HepG2 (cell line): ENCODE results near the gene BTNL3. TPM values are rescaled to one million over a fixed set of nuclear protein-coding genes. Genes with fewer than 3 reads are reported as not detected.

Experiments
- ATAC-seq: fragments of 200-7000 bp; cut with Tn5 transposase; 3 replicates; pipeline ENCODE4 v1.9.1; 2020; ENCODE audit warnings: mild to moderate bottlenecking, moderate library complexity
- BruUV-seq: library from RNA; stranded (reverse); fragments of 400-500 nt; replicated peaks from 2 replicates; lab custom pipeline; 2021; lab: Mats Ljungman, UMichigan
- CTCF ChIA-PET: fragments of 300-600 bp; formaldehyde crosslinking; extraction: SDS; loops from one replicate; lab custom pipeline; 2021; ENCODE audit warnings: low total read pairs, inconsistent platforms, low intra/inter-chr PET ratio; lab: Yijun Ruan, JAX
- POLR2A ChIA-PET: fragments of 350-600 bp; sonication (Branson Sonifier 250); formaldehyde crosslinking; loops from one replicate; lab custom pipeline; 2020; ENCODE audit warnings: antibody characterized with exemption, inconsistent platforms; lab: Yijun Ruan, JAX
- DNase-seq: peaks from one replicate; pipeline ENCODE4 v3.0.0-alpha.2; 2015; ENCODE audit warnings: low spot score
- FAIRE-seq: peaks from 3 replicates; lab custom pipeline; 2011; peaks lifted over from hg19 to GRCh38; lab: Jason Lieb, UNC
- H2AFZ ChIP-seq: one replicate; pipeline ENCODE4 v1.6.1; 2011; ENCODE audit warnings: low read length, inconsistent platforms
- H3K27ac ChIP-seq: fragments of 300-600 bp; 3 replicates; pipeline ENCODE4 v1.8.0; 2011; ENCODE audit warnings: mixed run types, mild to moderate bottlenecking, mixed read lengths, low read length, inconsistent platforms; ENCODE audit not compliant: insufficient read depth; ENCODE audit errors: extremely low read length
- H3K27me3 ChIP-seq, 2 experiments: fragments of 200-600 bp in 1 of 2; 2 replicates in 1 of 2; 3 replicates in 1 of 2; pipeline versions ENCODE4 v1.6.0 to v1.8.0; 2011; ENCODE audit warnings: low read length in 2 of 2, mild to moderate bottlenecking in 2 of 2, moderate library complexity in 2 of 2, inconsistent platforms in 1 of 2; ENCODE audit not compliant: insufficient read depth in 2 of 2, control insufficient read depth in 1 of 2
- H3K36me3 ChIP-seq, 2 experiments: fragments of 200-600 bp in 1 of 2; replicated peaks in 1 of 2; 2 replicates in 1 of 2; 3 replicates in 1 of 2; pipeline versions ENCODE4 v1.5.1 to v1.8.0; 2011; ENCODE audit warnings: low read length in 2 of 2, inconsistent platforms in 1 of 2; ENCODE audit not compliant: insufficient read depth in 2 of 2, control insufficient read depth in 1 of 2
- H3K4me1 ChIP-seq: 2 replicates; pipeline ENCODE4 v1.5.1; 2012; ENCODE audit warnings: low read length, inconsistent platforms; ENCODE audit not compliant: insufficient read depth
- H3K4me2 ChIP-seq: 2 replicates; pipeline ENCODE4 v1.6.0; 2011; ENCODE audit warnings: low read depth, low read length, inconsistent platforms
- H3K4me3 ChIP-seq, 3 experiments: fragments of 200-600 bp in 1 of 3; sonication (generic), shearing (Covaris generic) in 1 of 3; replicated peaks in 1 of 3; 2 replicates each; pipeline ENCODE4 v1.5.1; 2011 to 2016; ENCODE audit warnings: low read length in 3 of 3, inconsistent platforms in 2 of 3, low read depth in 2 of 3, mild to moderate bottlenecking in 2 of 3, control low read depth in 1 of 3, mixed read lengths in 1 of 3; ENCODE audit not compliant: insufficient read depth in 1 of 3
- H3K79me2 ChIP-seq: one replicate; pipeline ENCODE4 v1.6.1; 2011; ENCODE audit warnings: low read length, inconsistent platforms; ENCODE audit not compliant: insufficient read depth
- H3K9ac ChIP-seq: 2 replicates; pipeline ENCODE4 v1.6.0; 2011; ENCODE audit warnings: mild to moderate bottlenecking, low read depth, low read length, inconsistent platforms; ENCODE audit not compliant: insufficient read depth
- H3K9me3 ChIP-seq: 2 replicates; pipeline ENCODE4 v1.5.1; 2012; ENCODE audit warnings: mild to moderate bottlenecking, low read length
- H4K20me1 ChIP-seq: 2 replicates; pipeline ENCODE4 v1.6.0; 2011; ENCODE audit warnings: inconsistent platforms, mild to moderate bottlenecking, low read length, moderate library complexity; ENCODE audit not compliant: insufficient read depth
- ARHGAP35 ChIP-seq: sonication (generic); formaldehyde crosslinking; IDR thresholded peaks from 2 replicates; pipeline ENCODE4 v1.9.0; 2022; ENCODE audit warnings: mild to moderate bottlenecking, inconsistent platforms, moderate library complexity, missing genetic modification reagents, borderline replicate concordance
- FOXC1 ChIP-seq: sonication (generic); formaldehyde crosslinking; IDR thresholded peaks from 2 replicates; pipeline ENCODE4 v1.8.0; 2022; ENCODE audit warnings: mild to moderate bottlenecking, missing genetic modification reagents, borderline replicate concordance
- MEIS2 ChIP-seq: sonication (generic); formaldehyde crosslinking; IDR thresholded peaks from 2 replicates; pipeline ENCODE4 v1.9.0; 2021; ENCODE audit warnings: mild to moderate bottlenecking, missing genetic modification reagents
- RBM22 ChIP-seq: fragments of 200-400 bp; formaldehyde crosslinking; optimal IDR thresholded peaks from 2 replicates; pipeline ENCODE3; 2017; ENCODE audit warnings: mild to moderate bottlenecking, low read length, moderate library complexity
- RCOR2 ChIP-seq: IDR thresholded peaks from 2 replicates; pipeline ENCODE4 v1.6.1; 2016; ENCODE audit warnings: missing biosample characterization, missing genetic modification reagents
- SRSF1 ChIP-seq: fragments of 200-400 bp; formaldehyde crosslinking; optimal IDR thresholded peaks from 2 replicates; pipeline ENCODE3; 2017; ENCODE audit warnings: mild to moderate bottlenecking, low read depth, low read length, moderate library complexity
- ZNF367 ChIP-seq: sonication (generic); formaldehyde crosslinking; IDR thresholded peaks from 2 replicates; pipeline ENCODE4 v1.4.0; 2020; ENCODE audit warnings: missing genetic modification reagents, borderline replicate concordance
- ZNF383 ChIP-seq: sonication (generic); formaldehyde crosslinking; IDR thresholded peaks from 2 replicates; pipeline ENCODE4 v1.4.0; 2020; ENCODE audit warnings: missing genetic modification reagents, mild to moderate bottlenecking, borderline replicate concordance
- ZNF550 ChIP-seq: sonication (generic); formaldehyde crosslinking; IDR thresholded peaks from 2 replicates; pipeline ENCODE4 v1.4.0; 2020; ENCODE audit warnings: mild to moderate bottlenecking, missing genetic modification reagents, borderline replicate concordance
- ZNF558 ChIP-seq: sonication (generic); formaldehyde crosslinking; IDR thresholded peaks from 2 replicates; pipeline ENCODE4 v1.9.0; 2022; ENCODE audit warnings: mild to moderate bottlenecking, missing genetic modification reagents, borderline replicate concordance
- ZSCAN12 ChIP-seq: sonication (generic); formaldehyde crosslinking; IDR thresholded peaks from 2 replicates; pipeline ENCODE4 v1.9.0; 2021; ENCODE audit warnings: mild to moderate bottlenecking, missing genetic modification reagents
- whole genome bisulfite sequencing: methylation state at CpG from one replicate; pipeline ENCODE4 v1.1.6; 2017; ENCODE audit warnings: low lambda C conversion rate; 5-methylcytosine and 5-hydroxymethylcytosine counted together
- in situ Hi-C: cut with HindIII; loops from 2 replicates; pipeline ENCODE4 v1.10.0; 2017; ENCODE audit warnings: low pct_unique_long_range_greater_than_20kb; ENCODE audit not compliant: extremely low pct_ligation_motif_present
- intact Hi-C: fragments of 100-400 bp; cut with micrococcal nuclease; formaldehyde crosslinking; loops from one replicate; pipeline ENCODE4 v1.10.0; 2022; ENCODE audit not compliant: unreplicated experiment
- polyA plus RNA-seq, 8 experiments: library from polyadenylated mRNA; depleted of rRNA in 3 of 8; stranded (reverse) in 7 of 8; unstranded in 1 of 8; fragments of >200 nt; fragmentation: Illumina TruSeq in 4 of 8; extraction: Trizol in 4 of 8; gene quantifications; 2 replicates each; pipeline versions ENCODE4 v1.2.1 to v1.2.3, GENCODE V29; 2011 to 2016; ENCODE audit warnings: low read depth in 4 of 8, missing spikeins in 1 of 8, mixed read lengths in 1 of 8; ENCODE audit not compliant: insufficient read depth in 1 of 8
- total RNA-seq, 5 experiments: library from RNA; depleted of rRNA; stranded (reverse); fragments of >200 nt; fragmentation: Illumina TruSeq; extraction: Trizol; gene quantifications; 2 replicates each; pipeline ENCODE4 v1.2.3, GENCODE V29; 2016; ENCODE audit warnings: low read depth in 1 of 5
- TF ChIP-seq, protein P1 (sequence below): fragments of 450-650 bp; IDR thresholded peaks from 2 replicates; pipeline ENCODE4 v1.6.1; 2017
- TF ChIP-seq, protein P2 (sequence below): sonication (generic); formaldehyde crosslinking; IDR thresholded peaks from 2 replicates; pipeline ENCODE4 v1.5.1; 2020; ENCODE audit warnings: mild to moderate bottlenecking, missing genetic modification reagents, borderline replicate concordance
- TF ChIP-seq, protein P3 (sequence below): sonication (generic); formaldehyde crosslinking; IDR thresholded peaks from 2 replicates; pipeline ENCODE4 v1.4.0; 2020; ENCODE audit warnings: missing genetic modification reagents

BTNL3 gene
- total and polyA plus RNA-seq, 2 of the 13 experiments (the other 11 are each of a cell fraction or from before 2014, with no cell fraction given): not detected

DNA sequence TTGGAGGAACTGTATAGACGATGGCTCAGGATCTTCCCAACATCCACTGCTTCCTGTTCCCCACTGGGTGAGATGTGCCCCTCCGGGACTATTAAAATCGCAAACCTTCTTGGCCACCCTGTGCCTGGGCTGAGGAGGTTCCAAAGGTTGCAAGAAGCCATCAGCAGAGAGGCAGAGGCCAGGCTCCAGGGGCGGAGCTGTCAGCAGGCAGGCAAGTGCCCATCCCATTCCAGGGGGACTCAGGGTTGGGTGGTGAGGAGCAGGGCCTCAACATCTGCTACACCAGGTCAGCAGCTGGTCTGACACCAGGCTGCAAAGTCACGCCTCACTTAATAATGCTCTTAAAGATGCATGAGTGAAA, 2.2 kb downstream of the BTNL3 start:
- ChIA-PET POLR2A (no interaction called here), CTCF (no interaction called here)
- no peak overlapping the region for H3K27ac ChIP-seq
- no peaks in the 10 kb centered on the region for H3K27me3 ChIP-seq
- TF ChIP-seq ZNF367 (CRISPR knock-in tag) (no peak), ZNF383 (CRISPR knock-in tag) (no peak), SRSF1 (no peak), MEIS2 (CRISPR knock-in tag) (no peak), RBM22 (no peak), ZSCAN12 (CRISPR knock-in tag) (no peak), RCOR2 (CRISPR knock-in tag) (no peak), ZNF550 (CRISPR knock-in tag) (no peak), FOXC1 (CRISPR knock-in tag) (no peak), ZNF558 (CRISPR knock-in tag) (no peak), ARHGAP35 (CRISPR knock-in tag) (no peak)
- TF ChIP-seq, protein P1, sequence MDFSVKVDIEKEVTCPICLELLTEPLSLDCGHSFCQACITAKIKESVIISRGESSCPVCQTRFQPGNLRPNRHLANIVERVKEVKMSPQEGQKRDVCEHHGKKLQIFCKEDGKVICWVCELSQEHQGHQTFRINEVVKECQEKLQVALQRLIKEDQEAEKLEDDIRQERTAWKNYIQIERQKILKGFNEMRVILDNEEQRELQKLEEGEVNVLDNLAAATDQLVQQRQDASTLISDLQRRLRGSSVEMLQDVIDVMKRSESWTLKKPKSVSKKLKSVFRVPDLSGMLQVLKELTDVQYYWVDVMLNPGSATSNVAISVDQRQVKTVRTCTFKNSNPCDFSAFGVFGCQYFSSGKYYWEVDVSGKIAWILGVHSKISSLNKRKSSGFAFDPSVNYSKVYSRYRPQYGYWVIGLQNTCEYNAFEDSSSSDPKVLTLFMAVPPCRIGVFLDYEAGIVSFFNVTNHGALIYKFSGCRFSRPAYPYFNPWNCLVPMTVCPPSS: no peak
- TF ChIP-seq, protein P2, sequence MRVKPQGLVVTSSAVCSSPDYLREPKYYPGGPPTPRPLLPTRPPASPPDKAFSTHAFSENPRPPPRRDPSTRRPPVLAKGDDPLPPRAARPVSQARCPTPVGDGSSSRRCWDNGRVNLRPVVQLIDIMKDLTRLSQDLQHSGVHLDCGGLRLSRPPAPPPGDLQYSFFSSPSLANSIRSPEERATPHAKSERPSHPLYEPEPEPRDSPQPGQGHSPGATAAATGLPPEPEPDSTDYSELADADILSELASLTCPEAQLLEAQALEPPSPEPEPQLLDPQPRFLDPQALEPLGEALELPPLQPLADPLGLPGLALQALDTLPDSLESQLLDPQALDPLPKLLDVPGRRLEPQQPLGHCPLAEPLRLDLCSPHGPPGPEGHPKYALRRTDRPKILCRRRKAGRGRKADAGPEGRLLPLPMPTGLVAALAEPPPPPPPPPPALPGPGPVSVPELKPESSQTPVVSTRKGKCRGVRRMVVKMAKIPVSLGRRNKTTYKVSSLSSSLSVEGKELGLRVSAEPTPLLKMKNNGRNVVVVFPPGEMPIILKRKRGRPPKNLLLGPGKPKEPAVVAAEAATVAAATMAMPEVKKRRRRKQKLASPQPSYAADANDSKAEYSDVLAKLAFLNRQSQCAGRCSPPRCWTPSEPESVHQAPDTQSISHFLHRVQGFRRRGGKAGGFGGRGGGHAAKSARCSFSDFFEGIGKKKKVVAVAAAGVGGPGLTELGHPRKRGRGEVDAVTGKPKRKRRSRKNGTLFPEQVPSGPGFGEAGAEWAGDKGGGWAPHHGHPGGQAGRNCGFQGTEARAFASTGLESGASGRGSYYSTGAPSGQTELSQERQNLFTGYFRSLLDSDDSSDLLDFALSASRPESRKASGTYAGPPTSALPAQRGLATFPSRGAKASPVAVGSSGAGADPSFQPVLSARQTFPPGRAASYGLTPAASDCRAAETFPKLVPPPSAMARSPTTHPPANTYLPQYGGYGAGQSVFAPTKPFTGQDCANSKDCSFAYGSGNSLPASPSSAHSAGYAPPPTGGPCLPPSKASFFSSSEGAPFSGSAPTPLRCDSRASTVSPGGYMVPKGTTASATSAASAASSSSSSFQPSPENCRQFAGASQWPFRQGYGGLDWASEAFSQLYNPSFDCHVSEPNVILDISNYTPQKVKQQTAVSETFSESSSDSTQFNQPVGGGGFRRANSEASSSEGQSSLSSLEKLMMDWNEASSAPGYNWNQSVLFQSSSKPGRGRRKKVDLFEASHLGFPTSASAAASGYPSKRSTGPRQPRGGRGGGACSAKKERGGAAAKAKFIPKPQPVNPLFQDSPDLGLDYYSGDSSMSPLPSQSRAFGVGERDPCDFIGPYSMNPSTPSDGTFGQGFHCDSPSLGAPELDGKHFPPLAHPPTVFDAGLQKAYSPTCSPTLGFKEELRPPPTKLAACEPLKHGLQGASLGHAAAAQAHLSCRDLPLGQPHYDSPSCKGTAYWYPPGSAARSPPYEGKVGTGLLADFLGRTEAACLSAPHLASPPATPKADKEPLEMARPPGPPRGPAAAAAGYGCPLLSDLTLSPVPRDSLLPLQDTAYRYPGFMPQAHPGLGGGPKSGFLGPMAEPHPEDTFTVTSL (CRISPR knock-in tag): no peak
- TF ChIP-seq, protein P3, sequence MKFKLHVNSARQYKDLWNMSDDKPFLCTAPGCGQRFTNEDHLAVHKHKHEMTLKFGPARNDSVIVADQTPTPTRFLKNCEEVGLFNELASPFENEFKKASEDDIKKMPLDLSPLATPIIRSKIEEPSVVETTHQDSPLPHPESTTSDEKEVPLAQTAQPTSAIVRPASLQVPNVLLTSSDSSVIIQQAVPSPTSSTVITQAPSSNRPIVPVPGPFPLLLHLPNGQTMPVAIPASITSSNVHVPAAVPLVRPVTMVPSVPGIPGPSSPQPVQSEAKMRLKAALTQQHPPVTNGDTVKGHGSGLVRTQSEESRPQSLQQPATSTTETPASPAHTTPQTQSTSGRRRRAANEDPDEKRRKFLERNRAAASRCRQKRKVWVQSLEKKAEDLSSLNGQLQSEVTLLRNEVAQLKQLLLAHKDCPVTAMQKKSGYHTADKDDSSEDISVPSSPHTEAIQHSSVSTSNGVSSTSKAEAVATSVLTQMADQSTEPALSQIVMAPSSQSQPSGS (CRISPR knock-in tag): no peak
- BruUV-seq: no TSS peak
- H3K4me3 ChIP-seq: no peak overlapping the region
- H3K4me2 ChIP-seq: no peak overlapping the region
- no peaks in the 10 kb centered on the region for H3K36me3 ChIP-seq
- no peak for ATAC-seq
- no peak overlapping the region for H3K9ac ChIP-seq
- in situ Hi-C loops (no loop called here), intact Hi-C loops (no loop called here)
- H3K79me2 ChIP-seq: no peaks in the 10 kb centered on the region
- H3K4me1 ChIP-seq: no peaks in the 10 kb centered on the region
- H2AFZ ChIP-seq: no peak overlapping the region
- no peaks in the 10 kb centered on the region for H3K9me3 ChIP-seq
- DNase-seq: no peak
- no peak for FAIRE-seq
- no peaks in the 10 kb centered on the region for H4K20me1 ChIP-seq
- no CpG with 5 or more reads among the region's 5 CpGs for WGBS
